Transverse colon (tissue), 3 donors: ENCODE results near the gene DOCK8.
"Not testable (repeated sequence)": the region's sequence is repeated elsewhere in the genome, so short reads cannot be mapped to it uniquely, and the experiment has no call there.

Experiments used
- EP300 ChIP-seq: sonication (generic); formaldehyde crosslinking; IDR thresholded peaks from one replicate; pipeline ENCODE4 v1.6.1; 2017; ENCODE audit warnings: antibody characterized with exemption, low read depth
- POLR2A ChIP-seq: fragments of 450-650 bp; IDR thresholded peaks from one replicate; pipeline ENCODE4 v1.6.1; 2016; ENCODE audit warnings: antibody characterized with exemption, mild to moderate bottlenecking, moderate library complexity
- TF ChIP-seq, protein P1 (sequence below), 5 experiments: fragments of 200-600 bp in 3 of 5; fragments of 450-650 bp in 2 of 5; sonication (generic) in 3 of 5; IDR thresholded peaks; 1 replicate in 2 of 5; 2 replicates in 3 of 5; pipeline ENCODE4 v1.5.1; 2016 to 2017; ENCODE audit warnings: antibody characterized with exemption in 5 of 5, inconsistent platforms in 3 of 5, mild to moderate bottlenecking in 2 of 5, moderate library complexity in 1 of 5

DNA sequence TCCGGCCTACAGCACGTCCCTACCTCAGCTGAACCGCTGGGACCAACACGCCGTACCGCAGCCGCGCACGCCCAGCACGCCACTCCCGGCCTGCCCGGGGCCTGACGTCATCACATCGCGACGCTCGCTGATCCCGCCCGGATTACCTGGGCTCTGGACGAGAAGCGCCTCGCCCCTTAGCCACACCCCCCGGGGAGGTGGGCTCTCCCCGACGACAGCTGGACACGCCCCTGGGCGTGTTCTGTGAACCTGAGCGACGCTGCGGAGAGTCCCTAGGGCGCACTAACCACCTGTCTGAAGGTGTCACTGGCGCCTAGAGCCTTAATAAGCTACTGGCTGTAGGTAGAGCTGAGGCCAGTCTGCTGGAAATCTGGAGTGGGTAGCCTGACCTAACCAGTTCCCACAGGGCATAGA lies 35.7 kb upstream of the DOCK8 start, which contains the start of gene ZNG1A:
- TF ChIP-seq, protein P1, sequence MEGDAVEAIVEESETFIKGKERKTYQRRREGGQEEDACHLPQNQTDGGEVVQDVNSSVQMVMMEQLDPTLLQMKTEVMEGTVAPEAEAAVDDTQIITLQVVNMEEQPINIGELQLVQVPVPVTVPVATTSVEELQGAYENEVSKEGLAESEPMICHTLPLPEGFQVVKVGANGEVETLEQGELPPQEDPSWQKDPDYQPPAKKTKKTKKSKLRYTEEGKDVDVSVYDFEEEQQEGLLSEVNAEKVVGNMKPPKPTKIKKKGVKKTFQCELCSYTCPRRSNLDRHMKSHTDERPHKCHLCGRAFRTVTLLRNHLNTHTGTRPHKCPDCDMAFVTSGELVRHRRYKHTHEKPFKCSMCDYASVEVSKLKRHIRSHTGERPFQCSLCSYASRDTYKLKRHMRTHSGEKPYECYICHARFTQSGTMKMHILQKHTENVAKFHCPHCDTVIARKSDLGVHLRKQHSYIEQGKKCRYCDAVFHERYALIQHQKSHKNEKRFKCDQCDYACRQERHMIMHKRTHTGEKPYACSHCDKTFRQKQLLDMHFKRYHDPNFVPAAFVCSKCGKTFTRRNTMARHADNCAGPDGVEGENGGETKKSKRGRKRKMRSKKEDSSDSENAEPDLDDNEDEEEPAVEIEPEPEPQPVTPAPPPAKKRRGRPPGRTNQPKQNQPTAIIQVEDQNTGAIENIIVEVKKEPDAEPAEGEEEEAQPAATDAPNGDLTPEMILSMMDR (IDR thresholded peaks at IDR 0.05), result not testable (repeated sequence)
- not testable (repeated sequence) for TF ChIP-seq EP300, POLR2A
